ENCODE results near the gene UNC50.
"Not testable (repeated sequence)": the region's sequence is repeated elsewhere in the genome, so short reads cannot be mapped to it uniquely, and the experiment has no call there.

The UNC50 gene

GRCh38 chr2:98650998-98651397 is 42.6 kb downstream of the UNC50 start:
- no peak overlapping the region for H3K9ac ChIP-seq (ENCODE audit: low read depth, low read length)
- H3K27ac ChIP-seq (ENCODE audit: low read depth, low read length) = no peak overlapping the region
- H3K4me3 ChIP-seq (ENCODE audit: low read depth, low read length) = no peak overlapping the region
- no peaks in the 10 kb centered on the region for H3K36me3 ChIP-seq (ENCODE audit: control insufficient read depth, insufficient read depth, low read length)
- no peaks in the 10 kb centered on the region for H3K9me3 ChIP-seq (ENCODE audit: control insufficient read depth, insufficient read depth, low read length)
- no peaks in the 10 kb centered on the region for H3K4me1 ChIP-seq (ENCODE audit: control insufficient read depth, insufficient read depth, low read length)
- H3K27me3 ChIP-seq (ENCODE audit: control insufficient read depth, insufficient read depth, low read length) = no peaks in the 10 kb centered on the region

DNA sequence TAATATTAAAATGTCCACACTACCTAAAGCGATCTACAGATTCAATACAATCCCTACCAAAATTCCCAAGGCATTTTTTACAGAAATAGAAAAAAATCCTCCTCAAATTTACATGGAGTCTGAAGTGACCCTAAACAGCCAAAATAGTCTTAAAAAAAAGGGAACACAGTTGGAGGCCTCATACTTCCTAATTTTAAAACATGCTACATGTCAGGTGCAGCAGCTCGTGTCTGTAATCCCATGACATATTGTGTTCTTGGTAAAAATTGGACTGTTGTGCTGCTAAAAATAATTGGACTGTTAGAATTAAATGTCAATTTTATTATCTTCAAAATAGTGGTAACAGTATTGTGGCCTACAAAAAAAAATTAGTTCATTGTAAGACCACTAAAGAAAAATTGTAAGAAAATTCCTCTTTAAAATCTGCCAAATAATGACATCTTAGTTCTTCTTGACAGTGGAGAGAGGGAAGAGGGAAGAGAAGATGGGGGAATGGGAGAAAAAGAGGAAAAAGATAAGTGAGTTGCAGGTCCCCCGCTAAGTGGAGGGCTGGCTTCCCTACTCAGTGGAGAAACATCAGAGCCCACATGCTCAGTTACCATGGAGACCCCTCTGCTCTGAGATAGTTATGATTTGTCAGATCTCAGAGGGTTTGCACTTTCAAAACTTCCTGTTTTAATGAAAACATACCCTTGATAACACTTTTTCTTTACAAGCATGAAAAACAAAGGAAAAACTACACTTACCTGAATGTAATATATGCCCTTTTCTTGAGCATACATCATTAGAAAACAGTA is 46.5 kb downstream of the UNC50 start:
- no peak overlapping the region for H3K27ac ChIP-seq (ENCODE audit: low read depth, low read length)
- no peaks in the 10 kb centered on the region for H3K36me3 ChIP-seq (ENCODE audit: control insufficient read depth, insufficient read depth, low read length)
- no peaks in the 10 kb centered on the region for H3K27me3 ChIP-seq (ENCODE audit: control insufficient read depth, insufficient read depth, low read length)
- no peak overlapping the region for H3K4me3 ChIP-seq (ENCODE audit: low read depth, low read length)
- H3K4me1 ChIP-seq (ENCODE audit: control insufficient read depth, insufficient read depth, low read length) = no peaks in the 10 kb centered on the region
- H3K9ac ChIP-seq (ENCODE audit: low read depth, low read length) = no peak overlapping the region
- no peaks in the 10 kb centered on the region for H3K9me3 ChIP-seq (ENCODE audit: control insufficient read depth, insufficient read depth, low read length)

DNA sequence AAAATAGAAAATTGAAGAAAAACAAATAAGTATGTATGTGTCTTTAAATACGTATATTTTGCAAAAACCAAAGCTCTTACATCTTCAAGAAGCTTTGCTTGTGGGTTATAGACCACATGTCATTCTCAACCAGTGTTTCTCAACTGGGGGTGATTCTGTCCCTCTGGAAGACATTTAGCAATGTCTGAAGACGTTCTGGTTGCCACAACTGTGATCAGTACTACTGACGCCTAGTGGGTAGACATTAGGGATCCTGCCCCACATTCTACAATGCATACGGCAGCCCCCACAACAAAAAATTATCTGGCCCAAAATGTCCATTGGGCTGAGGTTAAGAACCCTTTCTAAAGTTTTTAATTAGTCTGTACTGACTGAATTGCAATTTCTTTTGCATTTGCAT is 48.4 kb downstream of the UNC50 start:
- Histone ChIP-seq H3K27ac (ENCODE audit: low read depth, low read length) (no peak overlapping the region), H3K9ac (ENCODE audit: low read depth, low read length) (no peak overlapping the region), H3K27me3 (ENCODE audit: control insufficient read depth, insufficient read depth, low read length) (no peaks in the 10 kb centered on the region), H3K9me3 (ENCODE audit: control insufficient read depth, insufficient read depth, low read length) (no peaks in the 10 kb centered on the region), H3K4me3 (ENCODE audit: low read depth, low read length) (no peak overlapping the region), H3K36me3 (ENCODE audit: control insufficient read depth, insufficient read depth, low read length) (no peaks in the 10 kb centered on the region), H3K4me1 (ENCODE audit: control insufficient read depth, insufficient read depth, low read length) (no peaks in the 10 kb centered on the region)

DNA sequence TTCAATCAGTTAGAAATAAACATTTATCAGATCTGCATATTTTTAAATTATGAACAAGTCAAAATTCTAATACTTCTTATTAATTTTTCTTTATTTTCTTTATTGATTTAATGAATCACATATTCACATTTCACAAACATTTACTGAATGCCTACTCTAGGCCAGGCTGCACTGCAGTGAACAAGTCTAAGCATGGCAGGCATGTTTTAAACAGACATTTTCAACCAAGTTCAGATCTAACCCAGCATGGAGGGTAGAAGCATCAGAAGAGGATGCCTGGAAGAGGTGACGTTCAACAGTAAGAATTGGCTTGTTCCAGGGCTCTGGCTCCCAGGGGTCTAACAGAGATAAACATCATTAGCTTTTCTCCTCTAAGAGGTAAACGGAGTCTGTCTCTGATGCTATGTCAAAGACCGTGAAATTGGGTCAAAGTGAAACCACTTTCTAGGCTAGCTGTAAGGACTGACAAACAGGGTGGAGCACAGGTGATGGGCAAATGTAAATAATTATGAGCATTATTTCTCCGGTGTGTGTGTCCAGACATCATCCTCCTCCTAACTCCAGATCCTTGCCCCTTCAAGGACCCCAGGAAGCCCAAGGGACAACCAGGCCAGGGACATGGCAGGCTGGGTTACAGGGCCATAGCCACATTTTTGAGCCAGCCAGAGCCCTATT is 50.6 kb downstream of the UNC50 start:
- no peak overlapping the region for H3K4me3 ChIP-seq (ENCODE audit: low read depth, low read length)
- no peaks in the 10 kb centered on the region for H3K9me3 ChIP-seq (ENCODE audit: control insufficient read depth, insufficient read depth, low read length)
- H3K4me1 ChIP-seq (ENCODE audit: control insufficient read depth, insufficient read depth, low read length) = no peaks in the 10 kb centered on the region
- no peaks in the 10 kb centered on the region for H3K27me3 ChIP-seq (ENCODE audit: control insufficient read depth, insufficient read depth, low read length)
- no peak overlapping the region for H3K9ac ChIP-seq (ENCODE audit: low read depth, low read length)
- H3K36me3 ChIP-seq (ENCODE audit: control insufficient read depth, insufficient read depth, low read length) = no peaks in the 10 kb centered on the region
- H3K27ac ChIP-seq (ENCODE audit: low read depth, low read length) = no peak overlapping the region

DNA sequence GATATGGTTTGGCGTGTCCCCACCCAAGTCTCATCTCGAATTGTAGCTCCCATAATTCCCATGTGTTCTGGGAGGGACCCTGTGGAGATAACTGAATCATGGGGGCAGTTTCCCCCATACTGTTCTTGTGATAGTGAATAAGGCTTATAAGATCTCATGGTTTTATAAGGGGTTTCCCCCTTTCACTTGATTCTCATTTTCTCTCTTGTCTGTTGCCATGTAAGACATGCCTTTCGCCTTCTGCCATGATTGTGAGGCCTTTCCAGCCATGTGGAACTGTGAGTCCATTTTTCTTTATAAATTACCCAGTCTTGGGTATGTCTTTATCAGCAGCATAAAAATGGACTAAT is 51.1 kb downstream of the UNC50 start:
- H3K9me3 ChIP-seq (ENCODE audit: control insufficient read depth, insufficient read depth, low read length); H3K4me3 ChIP-seq (ENCODE audit: low read depth, low read length); H3K9ac ChIP-seq (ENCODE audit: low read depth, low read length); H3K4me1 ChIP-seq (ENCODE audit: control insufficient read depth, insufficient read depth, low read length); H3K27ac ChIP-seq (ENCODE audit: low read depth, low read length); H3K36me3 ChIP-seq (ENCODE audit: control insufficient read depth, insufficient read depth, low read length); H3K27me3 ChIP-seq (ENCODE audit: control insufficient read depth, insufficient read depth, low read length): not testable (repeated sequence)

- Histone ChIP-seq H3K9ac (ENCODE audit: low read depth, low read length) (no peak overlapping the region), H3K27me3 (ENCODE audit: control insufficient read depth, insufficient read depth, low read length) (no peaks in the 10 kb centered on the region), H3K4me1 (ENCODE audit: control insufficient read depth, insufficient read depth, low read length) (no peaks in the 10 kb centered on the region), H3K36me3 (ENCODE audit: control insufficient read depth, insufficient read depth, low read length) (no peaks in the 10 kb centered on the region), H3K27ac (ENCODE audit: low read depth, low read length) (no peak overlapping the region), H3K9me3 (ENCODE audit: control insufficient read depth, insufficient read depth, low read length) (no peaks in the 10 kb centered on the region), H3K4me3 (ENCODE audit: low read depth, low read length) (no peak overlapping the region)
These were observed 55.2 kb downstream of the UNC50 start for GRCh38 chr2:98663511-98664090.

DNA sequence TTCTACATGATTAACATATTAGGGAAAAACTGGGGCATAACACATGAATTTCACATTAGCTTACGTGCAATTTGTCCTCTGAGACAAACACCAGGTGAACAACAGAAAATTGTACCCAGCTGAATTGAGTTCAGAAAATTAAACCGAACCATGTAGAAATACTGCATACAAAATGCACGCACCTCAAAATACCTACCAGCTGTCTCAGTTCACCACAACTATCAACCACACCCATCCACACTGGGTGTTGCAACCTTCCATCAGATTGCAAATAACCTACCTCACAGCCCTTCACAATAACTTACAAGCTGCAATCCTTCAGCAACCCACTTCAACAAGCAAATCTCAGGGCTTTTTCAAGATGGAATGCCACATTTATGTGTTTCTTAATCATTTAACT is 55.9 kb downstream of the UNC50 start:
- H3K4me3 ChIP-seq (ENCODE audit: low read depth, low read length) = no peak overlapping the region
- no peaks in the 10 kb centered on the region for H3K4me1 ChIP-seq (ENCODE audit: control insufficient read depth, insufficient read depth, low read length)
- no peaks in the 10 kb centered on the region for H3K36me3 ChIP-seq (ENCODE audit: control insufficient read depth, insufficient read depth, low read length)
- H3K27ac ChIP-seq (ENCODE audit: low read depth, low read length) = no peak overlapping the region
- no peaks in the 10 kb centered on the region for H3K27me3 ChIP-seq (ENCODE audit: control insufficient read depth, insufficient read depth, low read length)
- no peaks in the 10 kb centered on the region for H3K9me3 ChIP-seq (ENCODE audit: control insufficient read depth, insufficient read depth, low read length)
- no peak overlapping the region for H3K9ac ChIP-seq (ENCODE audit: low read depth, low read length)

- H3K9me3 ChIP-seq (ENCODE audit: control insufficient read depth, insufficient read depth, low read length) = no peaks in the 10 kb centered on the region
- H3K36me3 ChIP-seq (ENCODE audit: control insufficient read depth, insufficient read depth, low read length) = no peaks in the 10 kb centered on the region
- no peak overlapping the region for H3K27ac ChIP-seq (ENCODE audit: low read depth, low read length)
- no peak overlapping the region for H3K9ac ChIP-seq (ENCODE audit: low read depth, low read length)
- H3K27me3 ChIP-seq (ENCODE audit: control insufficient read depth, insufficient read depth, low read length) = no peaks in the 10 kb centered on the region
- H3K4me3 ChIP-seq (ENCODE audit: low read depth, low read length) = no peak overlapping the region
- H3K4me1 ChIP-seq (ENCODE audit: control insufficient read depth, insufficient read depth, low read length) = no peaks in the 10 kb centered on the region
These were observed 57.3 kb downstream of the UNC50 start for GRCh38 chr2:98665677-98666076.

All from HUES48 (cell line).